Osteoblast (primary cell): ENCODE results near the gene MGAT4C. TPM values are rescaled to one million over a fixed set of nuclear protein-coding genes. Genes with fewer than 3 reads are reported as not detected.
"Not testable (repeated sequence)": the region's sequence is repeated elsewhere in the genome, so short reads cannot be mapped to it uniquely, and the experiment has no call there.

Source experiments
- DNase-seq: peaks from one replicate; pipeline ENCODE4 v3.0.0; 2011; ENCODE audit warnings: low spot score, mixed read lengths; ENCODE audit not compliant: insufficient read length; ENCODE audit errors: missing footprints
- H2AFZ ChIP-seq: 2 replicates; pipeline ENCODE4 v1.6.0; 2011; ENCODE audit warnings: mild to moderate bottlenecking, low read length
- H3K27ac ChIP-seq: 2 replicates; pipeline ENCODE4 v1.5.1; 2011; ENCODE audit warnings: mild to moderate bottlenecking, low read depth, low read length, moderate library complexity
- H3K27me3 ChIP-seq: 2 replicates; pipeline ENCODE4 v1.6.0; 2012; ENCODE audit warnings: mild to moderate bottlenecking, control low read depth, inconsistent platforms, low read length, moderate library complexity; ENCODE audit not compliant: insufficient read depth
- H3K36me3 ChIP-seq: 2 replicates; pipeline ENCODE4 v1.5.1; 2011; ENCODE audit warnings: mild to moderate bottlenecking, low read length, control low read depth, moderate library complexity; ENCODE audit not compliant: insufficient read depth
- H3K4me1 ChIP-seq: 2 replicates; pipeline ENCODE4 v1.5.1; 2011; ENCODE audit warnings: mild to moderate bottlenecking, low read length, control low read depth, moderate library complexity; ENCODE audit not compliant: insufficient read depth
- H3K4me2 ChIP-seq: 2 replicates; pipeline ENCODE4 v1.6.0; 2011; ENCODE audit warnings: mild to moderate bottlenecking, low read length; ENCODE audit not compliant: insufficient read depth
- H3K4me3 ChIP-seq: fragments of 200-600 bp; sonication (generic); 3 replicates; pipeline ENCODE4 v1.5.1; 2012; ENCODE audit warnings: mild to moderate bottlenecking, low read length, inconsistent platforms; ENCODE audit not compliant: insufficient read depth
- H3K79me2 ChIP-seq: 2 replicates; pipeline ENCODE4 v1.6.0; 2012; ENCODE audit warnings: mild to moderate bottlenecking, low read length, control low read depth, inconsistent platforms; ENCODE audit not compliant: insufficient read depth
- H3K9me3 ChIP-seq: 2 replicates; pipeline ENCODE4 v1.5.1; 2011; ENCODE audit warnings: low read depth, low read length, control low read depth
- H4K20me1 ChIP-seq: 2 replicates; pipeline ENCODE4 v1.6.0; 2012; ENCODE audit warnings: mild to moderate bottlenecking, low read length, control low read depth; ENCODE audit not compliant: insufficient read depth
- total RNA-seq: library from RNA; depleted of rRNA; stranded (reverse); fragments of >200 nt; gene quantifications from 2 replicates; pipeline ENCODE4 v1.2.3, GENCODE V29; 2012
- TF ChIP-seq, protein P1 (sequence below): IDR thresholded peaks from 2 replicates; pipeline ENCODE4 v1.5.1; 2011; ENCODE audit warnings: mild to moderate bottlenecking, low read depth, low read length, moderate library complexity; ENCODE audit errors: extremely low read depth

MGAT4C gene
- total RNA-seq, 1 donor = not detected

DNA sequence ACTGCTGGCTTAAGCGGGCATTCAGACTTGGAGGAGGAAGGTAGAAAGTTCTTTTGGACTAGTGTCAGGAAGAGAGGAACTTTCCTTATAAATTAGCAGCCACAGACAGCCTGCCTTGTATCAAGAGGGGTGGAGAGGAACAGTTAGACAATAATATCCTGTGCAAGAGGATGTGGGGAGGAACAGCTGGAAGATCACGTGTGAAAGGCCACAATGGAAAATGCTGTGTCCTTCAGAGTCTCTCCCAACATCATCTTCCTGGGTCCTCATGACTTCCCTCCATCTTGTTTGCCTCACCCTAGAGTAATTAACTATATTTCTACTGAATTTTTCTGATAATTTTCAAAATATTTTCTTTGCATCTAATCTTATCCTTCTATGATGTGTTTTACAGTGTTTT is 117.4 kb downstream of the MGAT4C start:
- Histone ChIP-seq H3K9me3 (no peaks in the 10 kb centered on the region), H3K4me1 (peaks cover 3% of the 10 kb centered on the region), H3K27me3 (no peaks in the 10 kb centered on the region), H3K27ac (no peak overlapping the region), H2AFZ (no peak overlapping the region), H3K79me2 (no peaks in the 10 kb centered on the region), H4K20me1 (no peaks in the 10 kb centered on the region), H3K36me3 (no peaks in the 10 kb centered on the region), H3K4me2 (no peak overlapping the region), H3K4me3 (no peak overlapping the region)
- TF ChIP-seq, protein P1, sequence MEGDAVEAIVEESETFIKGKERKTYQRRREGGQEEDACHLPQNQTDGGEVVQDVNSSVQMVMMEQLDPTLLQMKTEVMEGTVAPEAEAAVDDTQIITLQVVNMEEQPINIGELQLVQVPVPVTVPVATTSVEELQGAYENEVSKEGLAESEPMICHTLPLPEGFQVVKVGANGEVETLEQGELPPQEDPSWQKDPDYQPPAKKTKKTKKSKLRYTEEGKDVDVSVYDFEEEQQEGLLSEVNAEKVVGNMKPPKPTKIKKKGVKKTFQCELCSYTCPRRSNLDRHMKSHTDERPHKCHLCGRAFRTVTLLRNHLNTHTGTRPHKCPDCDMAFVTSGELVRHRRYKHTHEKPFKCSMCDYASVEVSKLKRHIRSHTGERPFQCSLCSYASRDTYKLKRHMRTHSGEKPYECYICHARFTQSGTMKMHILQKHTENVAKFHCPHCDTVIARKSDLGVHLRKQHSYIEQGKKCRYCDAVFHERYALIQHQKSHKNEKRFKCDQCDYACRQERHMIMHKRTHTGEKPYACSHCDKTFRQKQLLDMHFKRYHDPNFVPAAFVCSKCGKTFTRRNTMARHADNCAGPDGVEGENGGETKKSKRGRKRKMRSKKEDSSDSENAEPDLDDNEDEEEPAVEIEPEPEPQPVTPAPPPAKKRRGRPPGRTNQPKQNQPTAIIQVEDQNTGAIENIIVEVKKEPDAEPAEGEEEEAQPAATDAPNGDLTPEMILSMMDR = no peak
- DNase-seq = no peak

DNA sequence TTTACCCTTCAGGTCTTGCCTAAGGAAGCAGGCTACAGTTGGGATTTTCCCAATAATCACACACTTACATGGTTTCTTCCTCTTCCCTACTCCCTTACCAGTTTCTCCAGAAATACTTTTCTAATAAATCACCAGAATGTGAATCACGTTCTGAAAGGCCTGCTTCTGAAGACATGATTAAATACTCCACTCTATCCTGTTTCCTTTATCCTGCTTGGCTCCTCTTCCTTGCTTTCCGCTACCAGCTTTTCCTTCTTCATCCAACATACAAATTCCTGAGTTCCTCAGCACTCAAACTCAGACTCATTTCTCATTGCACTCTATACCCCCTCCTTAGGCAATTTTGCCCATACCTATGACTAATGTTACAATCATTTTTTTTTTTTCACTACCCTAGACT is 118.3 kb downstream of the MGAT4C start:
- Histone ChIP-seq H3K4me1 (peaks cover 3% of the 10 kb centered on the region), H3K4me3 (no peak overlapping the region), H3K36me3 (no peaks in the 10 kb centered on the region), H3K9me3 (no peaks in the 10 kb centered on the region), H3K79me2 (no peaks in the 10 kb centered on the region), H3K27ac (no peak overlapping the region), H3K4me2 (peak overlapping the region; percentile 18), H4K20me1 (no peaks in the 10 kb centered on the region), H3K27me3 (no peaks in the 10 kb centered on the region), H2AFZ (no peak overlapping the region)
- TF ChIP-seq, protein P1 = no peak
- peak; percentile 54 for DNase-seq

DNA sequence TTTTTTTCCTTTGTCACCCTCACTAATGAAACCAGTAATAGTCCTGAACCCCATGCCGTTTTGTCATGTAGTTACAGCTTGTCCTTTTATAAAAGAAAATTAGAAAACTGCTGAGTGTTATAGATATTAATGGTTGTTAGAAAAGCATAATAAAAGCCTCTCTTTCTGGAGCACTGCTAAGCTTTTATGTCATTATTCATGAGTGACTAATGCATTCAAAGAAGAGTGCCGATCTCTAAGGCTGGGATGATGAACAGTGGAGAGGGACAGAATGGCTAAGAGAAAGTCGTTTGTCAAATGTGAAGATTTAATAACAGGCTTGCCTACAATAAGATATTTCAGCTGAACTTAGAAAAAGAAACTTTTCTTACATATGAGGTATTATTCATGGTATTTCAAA is 121.6 kb downstream of the MGAT4C start:
- Histone ChIP-seq H3K27ac (no peak overlapping the region), H3K79me2 (no peaks in the 10 kb centered on the region), H3K36me3 (no peaks in the 10 kb centered on the region), H3K4me1 (peaks cover 3% of the 10 kb centered on the region), H3K4me3 (no peak overlapping the region), H4K20me1 (no peaks in the 10 kb centered on the region), H2AFZ (no peak overlapping the region), H3K27me3 (no peaks in the 10 kb centered on the region), H3K4me2 (no peak overlapping the region), H3K9me3 (no peaks in the 10 kb centered on the region)
- no peak for DNase-seq
- TF ChIP-seq, protein P1 = no peak

DNA sequence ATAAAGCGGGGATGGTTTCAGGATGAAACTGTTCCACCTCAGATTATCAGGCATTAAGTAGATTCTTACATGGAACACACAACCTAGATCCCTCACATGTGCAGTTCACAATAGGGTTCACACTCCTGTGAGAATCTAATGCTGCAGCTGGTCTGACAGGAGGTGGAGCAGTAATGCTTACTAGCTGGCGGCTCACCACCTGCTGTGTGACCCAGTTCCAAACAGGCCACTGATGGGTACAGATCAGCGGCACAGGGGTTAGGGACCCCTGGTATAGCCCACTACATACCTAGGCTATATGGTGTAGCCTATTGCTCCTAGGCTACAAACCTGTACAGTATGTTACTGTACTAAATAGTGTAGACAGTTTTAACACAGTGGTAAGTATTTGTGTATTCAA is 129.3 kb downstream of the MGAT4C start:
- not testable (repeated sequence) for H2AFZ ChIP-seq, H3K27ac ChIP-seq, H3K9me3 ChIP-seq, H3K27me3 ChIP-seq, H3K36me3 ChIP-seq, H3K79me2 ChIP-seq, H3K4me1 ChIP-seq, H3K4me3 ChIP-seq, H4K20me1 ChIP-seq, DNase-seq, H3K4me2 ChIP-seq
